ENCODE measurements around the gene CHCHD3. TPM values are rescaled to one million over a fixed set of nuclear protein-coding genes. Genes with fewer than 3 reads are reported as not detected.

The CHCHD3 gene
- total RNA-seq, 3 donors from 2014 or later = 52.1 to 59.4 (median 53.1) TPM

DNA sequence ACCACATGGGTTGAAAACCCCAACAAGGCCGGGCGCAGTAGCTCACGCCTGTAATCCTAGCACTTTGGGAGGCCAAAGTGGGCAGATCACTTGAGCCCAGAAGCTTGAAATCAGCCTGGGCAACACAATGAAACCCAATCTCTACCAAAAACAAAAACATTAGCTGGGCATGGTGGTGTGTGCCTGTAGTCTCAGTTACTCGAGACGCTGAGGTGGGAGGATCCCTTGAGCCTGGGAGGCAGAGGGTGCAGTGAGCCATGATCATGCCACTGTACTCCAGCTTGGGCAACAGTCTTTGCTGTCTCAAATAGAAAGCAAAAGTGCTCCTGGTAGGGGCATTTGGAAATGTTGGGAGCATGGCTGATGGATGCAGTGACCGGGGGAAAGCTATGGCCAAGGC, 296.0 kb downstream of the CHCHD3 start:
- H3K9me3 ChIP-seq = no peaks in the 10 kb centered on the region
- no peaks in the 10 kb centered on the region for H3K4me1 ChIP-seq
- H3K36me3 ChIP-seq = no peaks in the 10 kb centered on the region
- H3K27ac ChIP-seq = no peak overlapping the region
- H3K4me3 ChIP-seq = no peak overlapping the region
- TF ChIP-seq POLR2AphosphoS5 (IDR thresholded peaks at IDR 0.05) (no peak), POLR2A (IDR thresholded peaks at IDR 0.05) (no peak)
- TF ChIP-seq, protein P1, sequence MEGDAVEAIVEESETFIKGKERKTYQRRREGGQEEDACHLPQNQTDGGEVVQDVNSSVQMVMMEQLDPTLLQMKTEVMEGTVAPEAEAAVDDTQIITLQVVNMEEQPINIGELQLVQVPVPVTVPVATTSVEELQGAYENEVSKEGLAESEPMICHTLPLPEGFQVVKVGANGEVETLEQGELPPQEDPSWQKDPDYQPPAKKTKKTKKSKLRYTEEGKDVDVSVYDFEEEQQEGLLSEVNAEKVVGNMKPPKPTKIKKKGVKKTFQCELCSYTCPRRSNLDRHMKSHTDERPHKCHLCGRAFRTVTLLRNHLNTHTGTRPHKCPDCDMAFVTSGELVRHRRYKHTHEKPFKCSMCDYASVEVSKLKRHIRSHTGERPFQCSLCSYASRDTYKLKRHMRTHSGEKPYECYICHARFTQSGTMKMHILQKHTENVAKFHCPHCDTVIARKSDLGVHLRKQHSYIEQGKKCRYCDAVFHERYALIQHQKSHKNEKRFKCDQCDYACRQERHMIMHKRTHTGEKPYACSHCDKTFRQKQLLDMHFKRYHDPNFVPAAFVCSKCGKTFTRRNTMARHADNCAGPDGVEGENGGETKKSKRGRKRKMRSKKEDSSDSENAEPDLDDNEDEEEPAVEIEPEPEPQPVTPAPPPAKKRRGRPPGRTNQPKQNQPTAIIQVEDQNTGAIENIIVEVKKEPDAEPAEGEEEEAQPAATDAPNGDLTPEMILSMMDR (IDR thresholded peaks at IDR 0.05) = no peak
- no peak for DNase-seq (ENCODE audit: low spot score in 2 of 2)
- H3K27me3 ChIP-seq = no peaks in the 10 kb centered on the region
- intact Hi-C loops (cut with DNase I; ENCODE audit: low total_unique reads) = loop anchor here (1.0 kb wide), 1 partner anchor 27 kb away; no protein-coding TSS in a partner anchor

DNA sequence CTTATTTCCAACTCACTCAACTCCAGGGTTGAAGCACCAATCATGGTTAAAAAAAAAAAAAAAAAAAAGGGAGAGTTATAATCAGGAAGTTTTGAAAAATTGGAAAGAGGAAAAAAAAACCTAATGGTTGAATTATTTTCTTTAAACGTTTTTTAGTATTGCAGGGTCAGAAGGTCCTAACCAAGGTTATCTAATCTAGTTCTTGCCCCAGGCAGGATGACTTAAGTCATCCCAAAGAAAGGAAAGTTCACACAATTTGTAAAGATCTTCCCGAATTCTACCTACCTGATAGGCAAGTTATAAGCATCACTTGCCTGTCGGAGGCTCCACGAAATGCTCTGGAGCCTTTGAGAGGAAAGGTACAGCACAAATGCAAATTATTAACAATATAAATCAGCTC, 297.5 kb downstream of the CHCHD3 start:
- Histone ChIP-seq H3K9me3 (no peaks in the 10 kb centered on the region), H3K4me3 (no peak overlapping the region), H3K4me1 (no peaks in the 10 kb centered on the region), H3K27ac (no peak overlapping the region), H3K27me3 (no peaks in the 10 kb centered on the region), H3K36me3 (no peaks in the 10 kb centered on the region)
- TF ChIP-seq POLR2AphosphoS5 (IDR thresholded peaks at IDR 0.05) = no peak
- TF ChIP-seq, protein P1 (IDR thresholded peaks at IDR 0.05) = no peak
- TF ChIP-seq POLR2A (IDR thresholded peaks at IDR 0.05) = no peak
- DNase-seq (ENCODE audit: low spot score in 2 of 2) = no peak
- intact Hi-C loops (cut with DNase I; ENCODE audit: low total_unique reads) = no loop called here

DNA sequence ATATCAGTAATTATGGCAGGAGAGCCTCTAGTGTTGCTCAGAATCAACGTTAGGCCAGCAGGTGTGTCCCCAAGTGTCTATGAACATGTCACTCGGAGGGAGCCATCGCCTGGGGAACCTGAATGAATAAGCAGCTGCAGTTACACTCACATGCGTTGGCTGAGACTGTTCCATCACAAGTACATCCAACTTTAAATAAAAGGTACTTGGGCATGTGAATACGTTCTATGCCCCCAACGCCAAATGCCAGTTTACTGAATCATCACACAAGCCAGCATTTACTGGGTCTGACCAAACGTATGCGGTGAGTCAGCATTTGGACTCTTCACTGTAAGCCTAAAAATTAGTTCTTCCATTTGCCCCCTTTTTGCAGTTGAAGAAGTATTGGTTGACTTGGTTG, 298.1 kb downstream of the CHCHD3 start:
- H3K27ac ChIP-seq = no peak overlapping the region
- DNase-seq (ENCODE audit: low spot score in 2 of 2) = no peak
- no peaks in the 10 kb centered on the region for H3K9me3 ChIP-seq
- no peaks in the 10 kb centered on the region for H3K27me3 ChIP-seq
- no peak overlapping the region for H3K4me3 ChIP-seq
- no peak for TF ChIP-seq POLR2A (IDR thresholded peaks at IDR 0.05)
- no peak for TF ChIP-seq POLR2AphosphoS5 (IDR thresholded peaks at IDR 0.05)
- TF ChIP-seq, protein P1 (IDR thresholded peaks at IDR 0.05) = no peak
- no peaks in the 10 kb centered on the region for H3K4me1 ChIP-seq
- intact Hi-C loops (cut with DNase I; ENCODE audit: low total_unique reads) = no loop called here
- no peaks in the 10 kb centered on the region for H3K36me3 ChIP-seq

DNA sequence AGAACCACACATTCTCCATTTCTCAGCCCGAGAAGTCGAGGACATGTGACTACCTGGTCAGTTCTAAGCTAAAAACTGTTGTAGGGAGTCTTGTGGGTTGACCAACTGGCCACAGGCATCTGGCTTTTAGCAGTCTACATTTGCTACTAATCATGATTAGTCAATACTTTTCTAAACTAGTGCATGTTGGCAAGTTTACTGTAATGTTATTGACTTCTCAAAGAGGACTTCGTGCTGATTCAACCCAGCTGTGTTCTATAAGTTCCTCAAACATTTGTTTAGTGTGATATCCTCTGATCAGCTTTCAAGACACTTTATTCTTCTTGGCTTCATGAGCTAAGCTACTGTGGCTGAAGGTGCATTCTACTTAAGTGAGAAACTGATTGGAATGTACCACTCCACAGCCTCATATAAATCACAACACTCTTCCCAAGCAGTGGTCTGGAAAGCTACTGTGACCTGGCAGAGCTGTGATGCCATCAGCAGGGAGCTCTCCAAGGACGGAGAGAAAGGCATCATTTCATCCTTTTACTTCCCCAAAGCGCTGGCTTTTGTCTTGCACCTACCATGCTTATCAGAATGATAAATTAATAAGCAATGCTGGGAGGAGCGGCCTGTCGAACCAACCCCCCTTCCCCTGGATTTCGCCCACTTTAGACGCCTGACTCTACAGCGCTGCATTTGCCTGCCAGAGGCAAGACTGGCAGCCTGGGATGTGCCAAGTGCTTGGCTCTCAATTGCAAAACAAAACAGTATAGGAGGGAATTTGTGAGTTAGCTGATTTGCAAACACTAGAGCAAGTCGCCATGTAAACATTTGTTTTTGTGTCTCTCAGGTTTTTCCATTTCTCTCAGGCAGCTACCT, 298.9 kb downstream of the CHCHD3 start:
- H3K9me3 ChIP-seq = no peaks in the 10 kb centered on the region
- H3K27me3 ChIP-seq = no peaks in the 10 kb centered on the region
- no peaks in the 10 kb centered on the region for H3K4me1 ChIP-seq
- no peaks in the 10 kb centered on the region for H3K36me3 ChIP-seq
- H3K4me3 ChIP-seq = no peak overlapping the region
- TF ChIP-seq POLR2AphosphoS5 (IDR thresholded peaks at IDR 0.05) (no peak), POLR2A (IDR thresholded peaks at IDR 0.05) (no peak)
- TF ChIP-seq, protein P1 (IDR thresholded peaks at IDR 0.05) = no peak
- intact Hi-C loops (cut with DNase I; ENCODE audit: low total_unique reads) = no loop called here
- DNase-seq (ENCODE audit: low spot score in 2 of 2) = no peak
- H3K27ac ChIP-seq = no peak overlapping the region

DNA sequence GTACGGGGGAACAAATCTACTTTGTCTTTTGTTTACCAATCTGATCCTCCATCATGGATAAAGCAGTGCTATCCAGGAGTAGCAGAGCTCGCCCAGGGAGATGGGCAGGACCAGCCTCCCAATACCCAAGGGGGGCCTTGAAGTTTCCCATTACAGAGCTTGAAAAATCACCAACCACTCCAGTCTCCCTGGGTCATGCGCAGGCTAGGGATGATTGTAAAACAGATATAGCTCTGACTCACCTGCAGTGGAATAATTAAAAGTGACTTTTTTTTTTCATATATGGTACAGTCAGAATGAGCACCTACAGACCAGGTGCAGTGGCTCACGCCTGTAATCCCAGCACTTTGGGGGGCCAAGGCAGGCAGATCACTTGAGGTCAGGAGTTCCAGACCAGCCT, 301.1 kb downstream of the CHCHD3 start:
- intact Hi-C loops (cut with DNase I; ENCODE audit: low total_unique reads) = no loop called here
- no peak for DNase-seq (ENCODE audit: low spot score in 2 of 2)
- H3K9me3 ChIP-seq = no peaks in the 10 kb centered on the region
- H3K27ac ChIP-seq = no peak overlapping the region
- no peaks in the 10 kb centered on the region for H3K36me3 ChIP-seq
- H3K27me3 ChIP-seq = no peaks in the 10 kb centered on the region
- H3K4me1 ChIP-seq = no peaks in the 10 kb centered on the region
- no peak overlapping the region for H3K4me3 ChIP-seq
- TF ChIP-seq POLR2AphosphoS5 (IDR thresholded peaks at IDR 0.05) = no peak
- no peak for TF ChIP-seq POLR2A (IDR thresholded peaks at IDR 0.05)
- TF ChIP-seq, protein P1 (IDR thresholded peaks at IDR 0.05) = no peak

All from breast epithelium (tissue), 4 donors.